ENCODE results near the gene SPATA22. TPM values are rescaled to one million over a fixed set of nuclear protein-coding genes. Genes with fewer than 3 reads are reported as not detected.

SPATA22 gene
- total and polyA plus RNA-seq, 9 of the 15 experiments (the other 6 are each of a cell fraction or from before 2014, with no cell fraction given), result 0.17 to 0.77 (median 0.44) TPM

GRCh38 chr17:3398310-3398709, 73.3 kb downstream of the SPATA22 start, which contains the start of gene OR1E1:
TSS of gene OR1E1 (minus strand) at chr17:3398410. CDS start at chr17:3398410, 0 bp downstream.
- Histone ChIP-seq H3K79me2 (ENCODE audit: control insufficient read depth, insufficient read depth, low read length) (no peaks in the 10 kb centered on the region), H3K4me2 (ENCODE audit: insufficient read depth, low read length) (no peak within 1 kb of the TSS), H2AFZ (ENCODE audit: low read depth, low read length) (no peak within 1 kb of the TSS), H3K9ac (ENCODE audit: insufficient read depth in 1 of 2, low read depth in 2 of 2, low read length in 2 of 2) (no peak within 1 kb of the TSS), H3K27ac (ENCODE audit: extremely low read depth, low read depth, low read length) (no peak within 1 kb of the TSS), H3K4me1 (replicated peaks in 1 of 2; ENCODE audit: control insufficient read depth in 2 of 2, insufficient read depth in 2 of 2, low read length in 2 of 2) (no peaks in the 10 kb centered on the region), H3K9me3 (replicated peaks; ENCODE audit: control insufficient read depth, insufficient read depth, low read depth, low read length) (no peaks in the 10 kb centered on the region), H3K4me3 (no peak within 1 kb of the TSS), H3K36me3 (ENCODE audit: control insufficient read depth, insufficient read depth, low read length) (no peaks in the 10 kb centered on the region), H4K20me1 (replicated peaks; ENCODE audit: control insufficient read depth, insufficient read depth, low read length) (no peaks in the 10 kb centered on the region), H3K9me1 (ENCODE audit: control insufficient read depth, insufficient read depth, low read length) (no peaks in the 10 kb centered on the region), H3K27me3 (ENCODE audit: control insufficient read depth in 2 of 2, insufficient read depth in 2 of 2, low read length in 2 of 2) (no peaks in the 10 kb centered on the region)
- ATAC-seq (no peak), DNase-seq (ENCODE audit: extremely low read depth in 1 of 4, low spot score in 3 of 4) (no peak), FAIRE-seq (no peak)
- intact Hi-C loops (cut with micrococcal nuclease), result no loop called here
- no peak for TF ChIP-seq ZKSCAN3 (CRISPR knock-in tag; IDR thresholded peaks at IDR 0.05)
- no peak for TF ChIP-seq CHD4 (IDR thresholded peaks at IDR 0.05; ENCODE audit: insufficient read depth, insufficient replicate concordance, low read depth, low read length, poor library complexity, severe bottlenecking)
- no peak for TF ChIP-seq ZNF584 (CRISPR knock-in tag; IDR thresholded peaks at IDR 0.05; ENCODE audit: low read depth)
- TF ChIP-seq TAF7 (tag; IDR thresholded peaks at IDR 0.05), result no peak
- TF ChIP-seq CEBPZ (IDR thresholded peaks at IDR 0.05; ENCODE audit: borderline replicate concordance, low read depth, low read length), result no peak
- no peak for TF ChIP-seq COPS2 (conservative IDR thresholded peaks at IDR 0.05)
- TF ChIP-seq ZNF717 (CRISPR knock-in tag; IDR thresholded peaks at IDR 0.05), result no peak
- in situ Hi-C loops (cut with MboI), result no loop called here
- CTCF ChIA-PET (ENCODE audit: low intra/inter-chr PET ratio), result no interaction called here
- no TSS peak for BruUV-seq (replicated peaks)
- WGBS (ENCODE audit: insufficient coverage, low coverage, missing lambda C conversion rate), result 0% methylated on average over 1 of the region's 1 CpG
- POLR2A ChIA-PET, result no interaction called here
